Measurements from ENCODE around the gene CBX2.

CBX2 gene

GRCh38 chr17:79819085-79819484, 41.1 kb downstream of the CBX2 start:
- H3K4me1 Mint-ChIP-seq, result peaks cover 5 to 7% of the 10 kb centered on the region in 2 donors
- H3K27ac Mint-ChIP-seq, result no peak overlapping the region
- peaks cover 0 to 8% of the 10 kb centered on the region in 2 donors for H3K36me3 Mint-ChIP-seq
- H3K4me3 Mint-ChIP-seq, result no peak overlapping the region
- no peaks in the 10 kb centered on the region for H3K9me3 Mint-ChIP-seq
- DNase-seq (no peak), ATAC-seq (replicated peaks) (no peak)
- H3K27me3 Mint-ChIP-seq, result peaks cover 60 to 64% of the 10 kb centered on the region in 2 donors

GRCh38 chr17:79819534-79820276, 41.8 kb downstream of the CBX2 start:
- Mint-ChIP-seq H3K27ac (no peak overlapping the region), H3K36me3 (peaks cover 2 to 7% of the 10 kb centered on the region in 2 donors), H3K4me1 (peaks cover 0 to under 1% of the 10 kb centered on the region in 2 donors), H3K27me3 (peaks cover 59 to 64% of the 10 kb centered on the region in 2 donors), H3K4me3 (no peak overlapping the region), H3K9me3 (no peaks in the 10 kb centered on the region)
- ATAC-seq (replicated peaks), result no peak
- DNase-seq, result no peak

DNA sequence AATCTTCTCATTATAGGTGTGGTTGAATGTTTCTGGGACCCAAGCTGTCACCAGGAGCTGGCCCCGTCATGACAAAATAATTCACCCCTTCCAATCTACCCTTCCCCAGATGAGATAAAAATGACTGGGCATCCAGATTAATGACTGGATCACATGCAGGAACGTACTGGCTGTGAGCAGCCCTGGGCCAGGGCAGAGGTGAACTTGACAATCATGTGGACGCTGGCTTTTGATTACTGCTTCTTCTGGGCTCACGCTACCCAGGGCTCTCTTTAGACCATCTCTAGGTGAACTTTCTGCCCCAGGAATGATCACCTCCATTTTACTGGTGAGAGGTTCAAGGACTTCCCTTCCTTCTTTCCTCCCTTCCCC, 43.0 kb downstream of the CBX2 start:
- Mint-ChIP-seq H3K36me3 (peaks cover 2 to 11% of the 10 kb centered on the region in 2 donors), H3K4me3 (no peak overlapping the region), H3K9me3 (no peaks in the 10 kb centered on the region), H3K27me3 (peaks cover 67 to 68% of the 10 kb centered on the region in 2 donors), H3K27ac (no peak overlapping the region), H3K4me1 (peaks cover 0 to 1% of the 10 kb centered on the region in 2 donors)
- ATAC-seq (replicated peaks) (no peak), DNase-seq (no peak)

- H3K9me3 Mint-ChIP-seq, result no peaks in the 10 kb centered on the region
- no peak overlapping the region for H3K4me3 Mint-ChIP-seq
- DNase-seq, result no peak
- H3K27me3 Mint-ChIP-seq, result peaks cover 68% of the 10 kb centered on the region in 2 donors
- H3K36me3 Mint-ChIP-seq, result peaks cover 2 to 11% of the 10 kb centered on the region in 2 donors
- no peak overlapping the region for H3K27ac Mint-ChIP-seq
- ATAC-seq (replicated peaks), result no peak
- H3K4me1 Mint-ChIP-seq, result peaks cover 5 to 7% of the 10 kb centered on the region in 2 donors
These were observed 43.6 kb downstream of the CBX2 start for GRCh38 chr17:79821331-79822095.

DNA sequence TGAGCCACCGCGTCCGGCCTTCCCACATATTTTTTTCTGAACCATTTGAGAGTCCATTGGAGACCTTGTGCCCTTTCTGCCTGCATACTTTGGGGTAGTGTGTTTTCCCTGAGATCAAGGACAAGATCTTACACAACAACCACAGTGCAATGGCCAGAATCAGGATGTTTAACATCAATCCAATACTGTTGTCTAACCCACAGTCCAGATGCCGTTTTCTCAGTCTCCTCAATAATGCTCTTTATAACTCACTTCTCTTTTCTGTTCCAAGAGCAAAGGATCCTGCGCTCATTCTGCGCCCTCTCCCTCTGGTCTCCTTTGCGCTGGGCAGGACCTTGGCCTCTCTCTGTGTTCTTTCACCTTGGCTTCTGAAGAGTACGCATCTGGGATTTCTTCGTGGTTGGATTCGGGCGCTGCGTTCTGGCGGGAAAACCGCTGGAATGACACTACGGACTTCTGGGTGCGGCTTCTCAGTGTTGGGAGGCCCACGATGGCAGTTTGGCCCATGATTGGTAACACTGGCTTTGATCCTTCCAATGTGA, 44.7 kb downstream of the CBX2 start:
- H3K27ac Mint-ChIP-seq, result no peak overlapping the region
- peaks cover 7 to 10% of the 10 kb centered on the region in 2 donors for H3K4me1 Mint-ChIP-seq
- H3K36me3 Mint-ChIP-seq, result peaks cover 2 to 11% of the 10 kb centered on the region in 2 donors

DNA sequence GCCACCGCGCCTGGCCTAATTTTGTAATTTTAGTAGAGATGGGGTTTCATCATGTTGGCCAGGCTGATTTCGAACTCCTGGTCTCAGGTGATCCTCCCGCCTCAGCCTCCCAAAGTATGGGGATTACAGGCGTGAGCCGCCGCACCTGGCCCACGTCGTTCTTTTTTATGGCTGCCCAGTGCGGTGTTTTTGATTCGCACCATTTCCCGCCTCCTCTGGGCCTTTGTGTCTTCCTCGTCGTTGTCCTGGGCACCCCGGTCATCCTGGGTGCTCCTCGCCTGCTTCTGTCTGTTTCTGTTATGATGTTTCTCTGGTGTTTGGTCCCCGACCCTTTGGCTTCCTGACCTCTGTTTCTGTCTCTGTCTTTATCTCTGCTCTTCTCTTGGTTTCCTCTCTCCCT, 46.3 kb downstream of the CBX2 start:
- Mint-ChIP-seq H3K36me3 (peaks cover 2 to 11% of the 10 kb centered on the region in 2 donors), H3K27me3 (peaks cover 48 to 58% of the 10 kb centered on the region in 2 donors), H3K9me3 (no peaks in the 10 kb centered on the region), H3K27ac (no peak overlapping the region), H3K4me3 (no peak overlapping the region), H3K4me1 (peaks cover 8 to 10% of the 10 kb centered on the region in 2 donors)
- no peak for ATAC-seq (replicated peaks)
- DNase-seq, result no peak

More for the DNA sequence above, 44.7 kb downstream of the CBX2 start:
- ATAC-seq (replicated peaks) (no peak), DNase-seq (no peak)
- Mint-ChIP-seq H3K9me3 (no peaks in the 10 kb centered on the region), H3K27me3 (peaks cover 61 to 62% of the 10 kb centered on the region in 2 donors), H3K4me3 (no peak overlapping the region)

- ATAC-seq (replicated peaks) (no peak), DNase-seq (no peak)
- peaks cover 40 to 50% of the 10 kb centered on the region in 2 donors for H3K27me3 Mint-ChIP-seq
- no peak overlapping the region for H3K4me3 Mint-ChIP-seq
- peaks cover 9 to 10% of the 10 kb centered on the region in 2 donors for H3K4me1 Mint-ChIP-seq
- H3K27ac Mint-ChIP-seq, result no peak overlapping the region
- peaks cover 2 to 11% of the 10 kb centered on the region in 2 donors for H3K36me3 Mint-ChIP-seq
- no peaks in the 10 kb centered on the region for H3K9me3 Mint-ChIP-seq
These were observed 47.1 kb downstream of the CBX2 start for GRCh38 chr17:79824893-79825579.

DNA sequence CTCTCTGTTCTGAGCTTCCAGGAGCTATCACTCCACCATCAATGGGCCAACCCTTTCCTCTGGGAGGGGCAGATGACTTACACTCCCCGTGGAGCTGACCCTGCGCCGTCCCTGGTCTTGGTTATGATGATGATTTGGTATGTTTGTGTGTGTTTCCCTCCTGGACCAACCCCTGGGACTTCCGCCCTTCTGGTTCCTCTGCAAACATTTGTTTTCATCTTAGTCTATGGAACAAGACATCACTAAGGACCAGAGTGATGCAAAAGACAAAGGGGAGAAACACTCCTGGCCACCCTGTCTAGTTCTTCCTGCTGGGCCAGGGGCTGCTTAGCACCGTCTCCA, 47.6 kb downstream of the CBX2 start:
- Mint-ChIP-seq H3K4me3 (no peak overlapping the region), H3K27me3 (peaks cover 35 to 45% of the 10 kb centered on the region in 2 donors), H3K4me1 (peaks cover 9 to 10% of the 10 kb centered on the region in 2 donors), H3K36me3 (peaks cover 2 to 11% of the 10 kb centered on the region in 2 donors), H3K27ac (no peak overlapping the region), H3K9me3 (no peaks in the 10 kb centered on the region)
- ATAC-seq (replicated peaks) (no peak), DNase-seq (no peak)

DNA sequence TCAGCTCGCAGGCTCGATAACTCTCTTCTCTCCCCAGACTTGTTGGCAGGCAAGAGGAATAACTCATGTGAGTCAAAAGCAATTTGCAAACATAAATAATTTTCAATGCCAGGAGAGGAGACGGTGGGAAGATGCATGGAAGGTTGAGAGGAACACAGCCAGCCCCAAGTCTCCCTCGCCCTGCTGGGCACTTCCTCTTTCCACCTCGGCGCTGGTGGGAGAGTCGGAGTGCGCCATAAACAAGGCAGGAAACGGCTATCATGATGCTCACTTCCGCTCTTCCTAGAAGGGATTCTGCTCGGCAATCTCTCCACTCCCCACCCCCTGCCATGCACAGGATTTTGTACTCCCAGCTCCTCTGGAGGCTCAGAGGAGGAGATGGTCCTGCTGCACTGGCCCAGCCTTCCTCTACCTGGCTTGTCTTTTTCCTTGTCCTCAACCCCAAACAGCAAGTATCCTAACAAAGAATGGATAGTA, 48.3 kb downstream of the CBX2 start:
- DNase-seq (no peak), ATAC-seq (replicated peaks) (peak; percentile 50 to 57)
- Mint-ChIP-seq H3K4me1 (peaks cover 9 to 10% of the 10 kb centered on the region in 2 donors), H3K36me3 (peaks cover 2 to 11% of the 10 kb centered on the region in 2 donors), H3K27me3 (peaks cover 30 to 38% of the 10 kb centered on the region in 2 donors), H3K4me3 (no peak overlapping the region), H3K27ac (no peak overlapping the region), H3K9me3 (no peaks in the 10 kb centered on the region)

DNA sequence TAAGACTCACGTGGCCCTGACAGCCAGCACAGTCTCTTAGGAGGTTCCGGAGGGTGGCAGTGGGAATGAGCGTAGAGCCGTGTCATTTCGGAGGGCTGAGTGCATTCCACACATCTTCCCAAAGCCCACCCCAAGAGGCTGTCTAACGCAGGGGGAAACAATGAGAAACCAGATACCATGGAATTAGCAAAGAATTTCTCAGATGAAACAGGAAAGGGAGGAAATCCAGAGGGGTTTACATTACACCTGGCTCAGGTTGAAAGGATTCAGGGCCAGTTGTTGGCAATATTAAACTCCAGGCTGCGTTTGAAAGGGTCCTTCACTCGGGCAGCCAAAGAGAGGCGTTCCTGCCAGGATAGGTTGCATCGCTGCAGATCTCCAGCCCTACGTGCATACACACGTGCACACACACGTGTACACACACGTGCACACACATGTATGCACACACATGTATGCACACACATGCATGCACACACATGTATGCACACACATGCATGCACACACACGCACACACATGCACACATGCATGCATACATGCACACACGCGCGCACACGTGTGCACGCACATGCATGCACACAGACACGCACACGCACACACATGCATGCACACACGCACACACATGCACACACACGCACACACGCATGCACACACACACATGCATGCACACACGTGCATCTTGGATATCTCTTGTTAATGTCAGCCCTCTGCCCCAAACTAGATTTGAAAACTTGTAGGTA, 49.1 kb downstream of the CBX2 start:
- H3K27ac Mint-ChIP-seq, result no peak overlapping the region
- no peak overlapping the region for H3K4me3 Mint-ChIP-seq

GRCh38 chr17:79829004-79829403, 51.1 kb downstream of the CBX2 start:
- Mint-ChIP-seq H3K27me3 (peaks cover 21 to 24% of the 10 kb centered on the region in 2 donors), H3K9me3 (no peaks in the 10 kb centered on the region), H3K36me3 (peaks cover 8 to 15% of the 10 kb centered on the region in 2 donors), H3K27ac (no peak overlapping the region), H3K4me1 (peaks cover 10% of the 10 kb centered on the region in 2 donors), H3K4me3 (no peak overlapping the region)
- ATAC-seq (replicated peaks), result no peak
- no peak for DNase-seq

More for the DNA sequence above, 49.1 kb downstream of the CBX2 start:
- Mint-ChIP-seq H3K36me3 (peaks cover 4 to 11% of the 10 kb centered on the region in 2 donors), H3K4me1 (peaks cover 9 to 10% of the 10 kb centered on the region in 2 donors), H3K27me3 (peaks cover 27 to 34% of the 10 kb centered on the region in 2 donors), H3K9me3 (no peaks in the 10 kb centered on the region)
- DNase-seq (no peak), ATAC-seq (replicated peaks) (no peak)

DNA sequence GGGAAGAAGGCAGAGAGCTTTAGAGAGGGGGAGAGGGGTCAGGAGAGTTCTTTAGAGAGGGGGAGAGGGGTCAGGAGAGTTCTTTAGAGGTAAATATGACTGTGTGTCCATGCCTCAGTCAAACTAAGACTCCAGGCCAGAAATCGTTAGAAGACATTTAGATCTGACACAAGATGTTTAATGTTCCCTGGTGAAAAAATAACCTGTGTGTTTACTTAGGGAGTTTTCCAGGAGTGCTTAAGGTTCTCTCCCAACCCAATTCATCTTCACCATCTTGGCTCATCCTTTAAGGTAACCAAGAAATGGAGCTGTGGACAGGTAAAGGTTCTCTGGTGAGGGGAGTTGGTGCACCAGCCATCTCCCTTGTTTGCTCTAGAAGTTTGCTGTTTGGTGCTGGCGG, 51.5 kb downstream of the CBX2 start:
- H3K27ac Mint-ChIP-seq, result no peak overlapping the region
- DNase-seq, result no peak
- ATAC-seq (replicated peaks), result no peak
- peaks cover 17 to 21% of the 10 kb centered on the region in 2 donors for H3K27me3 Mint-ChIP-seq
- H3K9me3 Mint-ChIP-seq, result no peaks in the 10 kb centered on the region
- H3K4me3 Mint-ChIP-seq, result no peak overlapping the region
- peaks cover 10% of the 10 kb centered on the region in 2 donors for H3K4me1 Mint-ChIP-seq
- peaks cover 8 to 15% of the 10 kb centered on the region in 2 donors for H3K36me3 Mint-ChIP-seq

DNA sequence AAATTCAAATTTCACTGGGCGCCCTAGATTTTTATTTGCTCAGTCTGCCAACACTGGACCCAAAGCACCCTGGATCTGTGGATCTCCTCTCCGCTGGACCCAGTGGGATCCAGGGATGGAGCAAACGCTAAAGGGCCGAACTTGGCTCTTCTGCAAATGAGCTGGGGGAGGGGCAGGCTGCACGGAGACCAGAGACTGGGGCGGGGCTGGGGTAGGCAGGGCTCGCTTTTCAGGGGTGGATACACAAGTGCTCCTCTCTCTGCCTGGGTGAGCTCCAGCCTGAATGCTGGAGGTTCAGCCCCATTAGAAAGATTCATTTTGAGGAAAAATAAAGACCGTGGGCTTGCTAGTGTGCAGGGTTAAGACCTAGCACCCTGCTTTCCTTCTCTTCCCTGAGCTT, 52.4 kb downstream of the CBX2 start:
- Mint-ChIP-seq H3K4me3 (no peak overlapping the region), H3K36me3 (peaks cover 16 to 22% of the 10 kb centered on the region in 2 donors), H3K4me1 (peaks cover 10 to 17% of the 10 kb centered on the region in 2 donors), H3K9me3 (no peaks in the 10 kb centered on the region), H3K27ac (no peak overlapping the region), H3K27me3 (peaks cover 14 to 16% of the 10 kb centered on the region in 2 donors)
- DNase-seq (no peak), ATAC-seq (replicated peaks) (no peak)
